Keratinocyte (primary cell): ENCODE results near the gene TRIM66. TPM values are rescaled to one million over a fixed set of nuclear protein-coding genes. Genes with fewer than 3 reads are reported as not detected.
A peak's percentile ranks its signal among the peaks of the same experiment; 100 is the strongest.

Experiments used
- DNase-seq: peaks from one replicate; pipeline ENCODE4 v3.0.0-alpha.2; 2011; ENCODE audit warnings: low read depth, missing footprints, low spot score
- FAIRE-seq: peaks from 2 replicates; lab custom pipeline; 2011; peaks lifted over from hg19 to GRCh38; lab: Jason Lieb, UNC
- H2AFZ ChIP-seq: 2 replicates; pipeline ENCODE4 v1.6.0; 2012; ENCODE audit warnings: low read length, control low read depth, inconsistent platforms; ENCODE audit not compliant: control insufficient read depth
- H3K27ac ChIP-seq: 2 replicates; pipeline ENCODE4 v1.5.1; 2011; ENCODE audit warnings: low read length; ENCODE audit not compliant: control insufficient read depth, insufficient read depth
- H3K27me3 ChIP-seq: 3 replicates; pipeline ENCODE4 v1.6.0; 2011; ENCODE audit warnings: low read length; ENCODE audit not compliant: control insufficient read depth, insufficient read depth; ENCODE audit errors: extremely low read depth
- H3K36me3 ChIP-seq, 2 experiments: 2 replicates in 1 of 2; 3 replicates in 1 of 2; pipeline ENCODE4 v1.5.1; 2011; ENCODE audit warnings: low read length in 2 of 2, mild to moderate bottlenecking in 1 of 2; ENCODE audit not compliant: control insufficient read depth in 2 of 2, insufficient read depth in 2 of 2; ENCODE audit errors: extremely low read depth in 1 of 2
- H3K4me1 ChIP-seq: 3 replicates; pipeline ENCODE4 v1.5.1; 2011; ENCODE audit warnings: low read length; ENCODE audit not compliant: control insufficient read depth, insufficient read depth; ENCODE audit errors: extremely low read depth
- H3K4me2 ChIP-seq: 3 replicates; pipeline ENCODE4 v1.6.0; 2011; ENCODE audit warnings: low read depth, low read length; ENCODE audit not compliant: control insufficient read depth, insufficient read depth; ENCODE audit errors: extremely low read depth
- H3K4me3 ChIP-seq, 3 experiments: fragments of 200-600 bp in 1 of 3; sonication (generic) in 1 of 3; 2 replicates in 2 of 3; 3 replicates in 1 of 3; pipeline ENCODE4 v1.5.1; 2011 to 2016; ENCODE audit warnings: low read length in 3 of 3, mild to moderate bottlenecking in 3 of 3, control low read depth in 2 of 3, inconsistent platforms in 1 of 3, low read depth in 1 of 3, mixed read lengths in 1 of 3, mixed run types in 1 of 3, moderate library complexity in 1 of 3; ENCODE audit not compliant: control insufficient read depth in 2 of 3, insufficient read depth in 2 of 3; ENCODE audit errors: extremely low read depth in 1 of 3
- H3K79me2 ChIP-seq: 2 replicates; pipeline ENCODE4 v1.6.0; 2012; ENCODE audit warnings: low read length; ENCODE audit not compliant: control insufficient read depth, insufficient read depth
- H3K9ac ChIP-seq: 3 replicates; pipeline ENCODE4 v1.6.0; 2011; ENCODE audit warnings: low read length; ENCODE audit not compliant: control insufficient read depth, insufficient read depth; ENCODE audit errors: extremely low read depth
- H3K9me1 ChIP-seq: 3 replicates; pipeline ENCODE4 v1.6.0; 2011; ENCODE audit warnings: low read length; ENCODE audit not compliant: control insufficient read depth, insufficient read depth; ENCODE audit errors: extremely low read depth
- H3K9me3 ChIP-seq: 2 replicates; pipeline ENCODE4 v1.5.1; 2012; ENCODE audit warnings: low read depth, low read length; ENCODE audit not compliant: control insufficient read depth
- H4K20me1 ChIP-seq: 3 replicates; pipeline ENCODE4 v1.6.0; 2011; ENCODE audit warnings: low read length; ENCODE audit not compliant: control insufficient read depth, insufficient read depth; ENCODE audit errors: extremely low read depth
- CTCF ChIP-seq, 3 experiments: IDR thresholded peaks in 1 of 3; conservative IDR thresholded peaks in 1 of 3; optimal IDR thresholded peaks in 1 of 3; 2 replicates in 2 of 3; 3 replicates in 1 of 3; pipeline versions ENCODE3 to v1.5.1; 2011; ENCODE audit warnings: low read length in 3 of 3, mild to moderate bottlenecking in 3 of 3, moderate library complexity in 2 of 3, control low read depth in 1 of 3, inconsistent platforms in 1 of 3; ENCODE audit not compliant: insufficient read depth in 2 of 3; ENCODE audit errors: extremely low read depth in 1 of 3
- EZH2 ChIP-seq: IDR thresholded peaks from one replicate; pipeline ENCODE4 v1.6.1; 2012; ENCODE audit warnings: inconsistent platforms, mild to moderate bottlenecking, low read length, moderate library complexity
- dilution Hi-C: fragments of 300-500 bp; cut with MboI; formaldehyde crosslinking; loops from one replicate; pipeline ENCODE4 v1.7.0; 2020; ENCODE audit warnings: low sequenced_read_pairs; ENCODE audit not compliant: extremely low pct_ligation_motif_present
- polyA plus RNA-seq, 5 experiments: library from polyadenylated mRNA; depleted of rRNA in 3 of 5; stranded (reverse) in 3 of 5; stranded (forward) in 1 of 5; unstranded in 1 of 5; fragments of >200 nt; gene quantifications; 1 replicate in 1 of 5; 2 replicates in 3 of 5; 3 replicates in 1 of 5; pipeline versions ENCODE4 v1.2.1 to v1.2.3, GENCODE V29; 2011 to 2012; ENCODE audit warnings: missing spikeins in 2 of 5, low read depth in 1 of 5, low replicate concordance in 1 of 5

Gene TRIM66
- polyA plus RNA-seq, 1 donor (not counting 4 experiments of a cell fraction or from before 2014, with no cell fraction given), result 5.1 TPM

DNA sequence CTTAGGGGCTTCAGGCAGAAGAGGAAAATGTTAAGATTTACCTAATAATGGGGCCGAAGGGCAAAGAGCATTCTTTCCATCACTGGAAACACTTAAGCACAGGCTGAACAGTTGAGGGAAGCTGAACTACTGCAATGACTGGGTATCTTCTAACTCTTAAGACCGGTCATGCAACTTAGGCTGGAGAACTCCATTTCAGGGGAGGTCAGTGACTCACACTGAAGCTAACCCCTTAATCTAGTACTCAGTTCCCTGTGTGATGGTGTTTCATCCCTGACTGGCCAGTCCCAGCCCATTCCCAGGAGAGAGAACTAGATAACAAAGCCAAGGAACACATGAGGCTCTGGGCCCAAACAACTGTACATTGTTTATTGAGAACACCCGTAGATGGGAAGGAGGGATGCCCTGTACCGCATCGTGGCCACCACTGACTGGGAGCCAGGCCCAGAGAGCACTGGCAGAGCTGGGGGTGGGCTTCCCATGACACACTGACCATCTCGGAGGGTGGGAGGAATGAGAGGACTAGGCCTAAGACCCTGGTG is 10.6 kb upstream of the TRIM66 start:
- no peak overlapping the region for H2AFZ ChIP-seq
- no peak overlapping the region for H3K4me3 ChIP-seq
- H3K4me2 ChIP-seq, result no peak overlapping the region
- H3K9me3 ChIP-seq, result no peaks in the 10 kb centered on the region
- H4K20me1 ChIP-seq, result no peaks in the 10 kb centered on the region
- H3K27ac ChIP-seq, result no peak overlapping the region
- no peak overlapping the region for H3K9ac ChIP-seq
- dilution Hi-C loops, result no loop called here
- H3K9me1 ChIP-seq, result no peaks in the 10 kb centered on the region
- H3K79me2 ChIP-seq, result peaks cover 6% of the 10 kb centered on the region
- no peak for DNase-seq
- no peaks in the 10 kb centered on the region for H3K27me3 ChIP-seq
- H3K36me3 ChIP-seq, result peaks cover 36 to 43% of the 10 kb centered on the region in 2 experiments
- TF ChIP-seq EZH2 (no peak), CTCF (optimal IDR thresholded peaks at IDR 0.05 in 1 of 3, IDR thresholded peaks at IDR 0.05 in 1 of 3, conservative IDR thresholded peaks at IDR 0.05 in 1 of 3; ENCODE audit: extremely low read depth in 1 of 3, insufficient read depth in 2 of 3, low read length in 3 of 3) (no peak)
- FAIRE-seq, result no peak
- peaks cover 26% of the 10 kb centered on the region for H3K4me1 ChIP-seq

- H3K36me3 ChIP-seq, result peaks cover 34 to 42% of the 10 kb centered on the region in 2 experiments
- H3K27me3 ChIP-seq, result no peaks in the 10 kb centered on the region
- dilution Hi-C loops, result no loop called here
- no peak for TF ChIP-seq CTCF (optimal IDR thresholded peaks at IDR 0.05 in 1 of 3, IDR thresholded peaks at IDR 0.05 in 1 of 3, conservative IDR thresholded peaks at IDR 0.05 in 1 of 3; ENCODE audit: extremely low read depth in 1 of 3, insufficient read depth in 2 of 3, low read length in 3 of 3)
- TF ChIP-seq EZH2, result no peak
- H3K4me3 ChIP-seq, result no peak overlapping the region
- H2AFZ ChIP-seq, result no peak overlapping the region
- H3K4me2 ChIP-seq, result peak overlapping the region; percentile 23
- no peaks in the 10 kb centered on the region for H4K20me1 ChIP-seq
- H3K9me3 ChIP-seq, result no peaks in the 10 kb centered on the region
- H3K9me1 ChIP-seq, result no peaks in the 10 kb centered on the region
- DNase-seq, result no peak
- H3K79me2 ChIP-seq, result peaks cover 6% of the 10 kb centered on the region
- no peak overlapping the region for H3K9ac ChIP-seq
- FAIRE-seq, result peak; percentile 23
- H3K4me1 ChIP-seq, result peaks cover 30% of the 10 kb centered on the region
- peak overlapping the region; percentile 2 for H3K27ac ChIP-seq
Measured at GRCh38 chr11:8692417-8692816, 10.0 kb upstream of the TRIM66 start.
